Measurements from ENCODE around the gene CSNK1G1. TPM values are rescaled to one million over a fixed set of nuclear protein-coding genes. Genes with fewer than 3 reads are reported as not detected.

The CSNK1G1 gene
- total RNA-seq, 1 experiment from 2014 or later, result 11.5 TPM

DNA sequence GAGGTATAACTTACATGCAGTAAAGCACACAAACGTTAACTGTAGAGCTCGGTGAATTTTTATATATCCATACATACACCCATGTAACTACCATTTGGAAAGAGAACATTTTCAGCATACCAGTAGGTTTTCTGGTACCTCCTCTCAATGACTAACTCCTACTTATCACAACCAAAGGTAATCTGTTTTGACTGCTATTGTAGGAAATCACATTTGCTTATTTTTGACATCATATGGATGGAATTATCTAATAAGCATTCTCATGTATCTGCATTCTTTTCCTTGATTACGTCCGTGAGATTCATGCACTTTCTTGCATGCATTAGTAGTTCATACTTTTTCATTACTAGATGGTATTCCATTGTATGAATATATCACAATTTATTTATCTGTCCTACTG is 76.8 kb downstream of the CSNK1G1 start:
- H3K4me3 Mint-ChIP-seq (ENCODE audit: unreplicated experiment), result no peak overlapping the region
- H3K4me1 ChIP-seq, result no peaks in the 10 kb centered on the region
- CTCF ChIA-PET, result no interaction called here
- POLR2A ChIA-PET, result no interaction called here
- no peaks in the 10 kb centered on the region for H3K4me1 Mint-ChIP-seq (ENCODE audit: low read depth, unreplicated experiment)
- no peaks in the 10 kb centered on the region for H3K9me3 ChIP-seq
- H3K27ac Mint-ChIP-seq (ENCODE audit: unreplicated experiment), result no peak overlapping the region
- H3K9me3 Mint-ChIP-seq (ENCODE audit: unreplicated experiment), result no peaks in the 10 kb centered on the region
- H3K27me3 Mint-ChIP-seq (ENCODE audit: insufficient read depth, unreplicated experiment), result no peaks in the 10 kb centered on the region
- H3K36me3 Mint-ChIP-seq (ENCODE audit: insufficient read depth, unreplicated experiment), result peaks cover 4% of the 10 kb centered on the region
- BruUV-seq (replicated peaks), result no TSS peak
- H3K36me3 ChIP-seq (ENCODE audit: control insufficient read depth, insufficient read depth, low read length), result no peaks in the 10 kb centered on the region
- no peak for DNase-seq
- H3K4me3 ChIP-seq (ENCODE audit: low read depth, low read length), result no peak overlapping the region
- intact Hi-C loops (cut with micrococcal nuclease; ENCODE audit: unreplicated experiment), result no loop called here
- H3K27me3 ChIP-seq (replicated peaks; ENCODE audit: control insufficient read depth, insufficient read depth, low read length), result no peaks in the 10 kb centered on the region
- TF ChIP-seq, protein P1, sequence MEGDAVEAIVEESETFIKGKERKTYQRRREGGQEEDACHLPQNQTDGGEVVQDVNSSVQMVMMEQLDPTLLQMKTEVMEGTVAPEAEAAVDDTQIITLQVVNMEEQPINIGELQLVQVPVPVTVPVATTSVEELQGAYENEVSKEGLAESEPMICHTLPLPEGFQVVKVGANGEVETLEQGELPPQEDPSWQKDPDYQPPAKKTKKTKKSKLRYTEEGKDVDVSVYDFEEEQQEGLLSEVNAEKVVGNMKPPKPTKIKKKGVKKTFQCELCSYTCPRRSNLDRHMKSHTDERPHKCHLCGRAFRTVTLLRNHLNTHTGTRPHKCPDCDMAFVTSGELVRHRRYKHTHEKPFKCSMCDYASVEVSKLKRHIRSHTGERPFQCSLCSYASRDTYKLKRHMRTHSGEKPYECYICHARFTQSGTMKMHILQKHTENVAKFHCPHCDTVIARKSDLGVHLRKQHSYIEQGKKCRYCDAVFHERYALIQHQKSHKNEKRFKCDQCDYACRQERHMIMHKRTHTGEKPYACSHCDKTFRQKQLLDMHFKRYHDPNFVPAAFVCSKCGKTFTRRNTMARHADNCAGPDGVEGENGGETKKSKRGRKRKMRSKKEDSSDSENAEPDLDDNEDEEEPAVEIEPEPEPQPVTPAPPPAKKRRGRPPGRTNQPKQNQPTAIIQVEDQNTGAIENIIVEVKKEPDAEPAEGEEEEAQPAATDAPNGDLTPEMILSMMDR (IDR thresholded peaks at IDR 0.05; ENCODE audit: insufficient read depth in 1 of 2, low read depth in 1 of 2, low read length in 1 of 2, severe bottlenecking in 1 of 2, unreplicated experiment in 1 of 2), result no peak

DNA sequence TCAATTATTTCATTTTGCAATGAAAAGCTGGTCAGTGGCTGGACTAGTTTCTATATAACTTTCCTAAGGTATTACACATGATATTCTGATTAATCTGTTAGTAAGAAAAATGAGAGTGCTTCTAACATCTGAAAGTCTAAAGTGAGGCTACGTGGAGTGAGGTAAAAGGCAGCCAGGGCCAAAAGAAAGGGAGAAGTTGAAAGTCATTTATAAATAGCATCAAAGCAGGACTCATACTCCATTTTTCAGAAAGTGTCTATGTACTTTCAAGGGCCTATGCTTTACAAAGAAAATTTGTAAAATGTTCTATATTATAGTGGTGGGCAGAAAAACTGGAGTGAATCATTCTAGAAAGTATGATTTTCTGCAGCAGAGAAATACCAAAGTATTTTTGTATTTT is 80.0 kb downstream of the CSNK1G1 start:
- Mint-ChIP-seq H3K4me1 (ENCODE audit: low read depth, unreplicated experiment) (no peaks in the 10 kb centered on the region), H3K36me3 (ENCODE audit: insufficient read depth, unreplicated experiment) (no peaks in the 10 kb centered on the region), H3K27ac (ENCODE audit: unreplicated experiment) (no peak overlapping the region), H3K4me3 (ENCODE audit: unreplicated experiment) (no peak overlapping the region), H3K9me3 (ENCODE audit: unreplicated experiment) (no peaks in the 10 kb centered on the region), H3K27me3 (ENCODE audit: insufficient read depth, unreplicated experiment) (no peaks in the 10 kb centered on the region)
- Histone ChIP-seq H3K4me1 (no peaks in the 10 kb centered on the region), H3K27me3 (replicated peaks; ENCODE audit: control insufficient read depth, insufficient read depth, low read length) (no peaks in the 10 kb centered on the region), H3K9me3 (no peaks in the 10 kb centered on the region), H3K36me3 (ENCODE audit: control insufficient read depth, insufficient read depth, low read length) (no peaks in the 10 kb centered on the region), H3K4me3 (ENCODE audit: low read depth, low read length) (no peak overlapping the region)
- TF ChIP-seq, protein P1 (IDR thresholded peaks at IDR 0.05; ENCODE audit: insufficient read depth in 1 of 2, low read depth in 1 of 2, low read length in 1 of 2, severe bottlenecking in 1 of 2, unreplicated experiment in 1 of 2), result no peak
- ChIA-PET POLR2A (no interaction called here), CTCF (no interaction called here)
- BruUV-seq (replicated peaks), result no TSS peak
- no peak for DNase-seq
- intact Hi-C loops (cut with micrococcal nuclease; ENCODE audit: unreplicated experiment), result no loop called here

DNA sequence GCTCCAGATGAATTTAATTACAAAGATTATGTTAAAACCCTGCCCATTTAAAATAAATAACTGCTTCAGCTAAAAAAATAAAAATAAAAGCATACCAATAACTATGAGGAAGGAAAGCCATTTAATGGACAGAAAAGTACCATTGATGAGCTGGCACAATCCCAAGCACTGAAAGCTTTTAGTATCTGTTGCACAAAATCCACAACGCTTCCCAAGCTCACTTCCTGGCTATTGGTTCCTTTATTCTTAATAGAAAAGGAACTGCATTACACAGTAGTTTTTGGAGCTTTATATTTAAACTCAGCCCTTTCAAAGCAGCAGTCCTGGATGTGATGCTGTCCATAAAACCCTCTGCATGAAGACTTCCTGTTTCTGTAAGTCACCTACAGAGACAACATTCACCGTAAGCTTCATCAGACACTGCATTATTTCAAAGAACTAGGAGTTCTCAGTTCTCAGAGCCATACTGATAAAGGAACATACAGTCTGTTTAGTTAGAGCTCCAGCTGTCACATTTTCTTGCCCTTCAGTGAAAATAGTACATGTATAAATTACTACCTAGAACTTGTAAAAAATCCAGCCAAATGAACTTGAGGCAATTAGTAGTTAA is 81.5 kb downstream of the CSNK1G1 start:
- ChIA-PET CTCF (no interaction called here), POLR2A (no interaction called here)
- no peaks in the 10 kb centered on the region for H3K27me3 Mint-ChIP-seq (ENCODE audit: insufficient read depth, unreplicated experiment)
- H3K4me3 ChIP-seq (ENCODE audit: low read depth, low read length), result no peak overlapping the region
- no peaks in the 10 kb centered on the region for H3K9me3 ChIP-seq
- H3K9me3 Mint-ChIP-seq (ENCODE audit: unreplicated experiment), result no peaks in the 10 kb centered on the region
- no peak overlapping the region for H3K27ac Mint-ChIP-seq (ENCODE audit: unreplicated experiment)
- no peaks in the 10 kb centered on the region for H3K36me3 ChIP-seq (ENCODE audit: control insufficient read depth, insufficient read depth, low read length)
- BruUV-seq (replicated peaks), result no TSS peak
- H3K27me3 ChIP-seq (replicated peaks; ENCODE audit: control insufficient read depth, insufficient read depth, low read length), result no peaks in the 10 kb centered on the region
- DNase-seq, result no peak
- H3K4me3 Mint-ChIP-seq (ENCODE audit: unreplicated experiment), result no peak overlapping the region
- H3K36me3 Mint-ChIP-seq (ENCODE audit: insufficient read depth, unreplicated experiment), result no peaks in the 10 kb centered on the region
- no peaks in the 10 kb centered on the region for H3K4me1 ChIP-seq
- H3K4me1 Mint-ChIP-seq (ENCODE audit: low read depth, unreplicated experiment), result no peaks in the 10 kb centered on the region
- intact Hi-C loops (cut with micrococcal nuclease; ENCODE audit: unreplicated experiment), result no loop called here
- TF ChIP-seq, protein P1 (IDR thresholded peaks at IDR 0.05; ENCODE audit: insufficient read depth in 1 of 2, low read depth in 1 of 2, low read length in 1 of 2, severe bottlenecking in 1 of 2, unreplicated experiment in 1 of 2), result no peak
